ENCODE results near the gene DDI1.

Gene DDI1

DNA sequence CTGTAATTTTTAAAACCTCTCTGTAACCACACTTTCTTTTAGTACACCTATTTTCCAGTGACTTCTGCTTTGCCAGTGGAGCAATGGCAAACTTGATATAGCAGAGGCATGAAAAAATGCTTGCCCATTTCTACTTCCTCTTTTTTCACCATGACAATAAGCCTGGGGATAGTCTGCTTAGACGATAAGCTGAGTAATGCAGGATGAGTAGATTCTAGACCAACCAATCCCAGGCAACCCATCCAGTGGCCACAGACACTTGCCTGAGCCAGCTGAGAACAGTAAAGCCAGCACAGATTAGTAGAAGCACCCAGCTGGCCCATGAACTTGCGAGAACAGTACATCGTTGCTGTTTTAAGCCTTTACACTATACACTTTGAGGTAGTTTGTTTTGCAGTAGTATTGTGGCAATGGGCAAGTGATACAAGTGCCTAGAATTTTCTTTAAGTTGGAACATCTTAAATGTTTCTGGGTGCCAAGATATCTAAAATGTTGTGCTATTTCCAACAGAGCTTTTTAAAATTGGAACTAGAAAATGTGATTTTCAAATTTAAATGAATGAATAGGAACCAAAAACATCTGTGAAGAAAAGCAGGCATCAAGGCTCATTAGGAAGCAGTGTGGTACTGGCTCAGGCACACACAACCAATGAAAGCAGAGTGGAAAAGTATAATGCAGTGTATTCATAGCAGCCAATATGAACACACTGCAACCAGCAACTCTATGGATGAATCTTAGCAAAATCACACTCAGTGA is 37.7 kb downstream of the DDI1 start:
- H3K4me3 ChIP-seq (ENCODE audit: low read depth, low read length) = no peak overlapping the region
- DNase-seq (ENCODE audit: low read depth) = no peak

DNA sequence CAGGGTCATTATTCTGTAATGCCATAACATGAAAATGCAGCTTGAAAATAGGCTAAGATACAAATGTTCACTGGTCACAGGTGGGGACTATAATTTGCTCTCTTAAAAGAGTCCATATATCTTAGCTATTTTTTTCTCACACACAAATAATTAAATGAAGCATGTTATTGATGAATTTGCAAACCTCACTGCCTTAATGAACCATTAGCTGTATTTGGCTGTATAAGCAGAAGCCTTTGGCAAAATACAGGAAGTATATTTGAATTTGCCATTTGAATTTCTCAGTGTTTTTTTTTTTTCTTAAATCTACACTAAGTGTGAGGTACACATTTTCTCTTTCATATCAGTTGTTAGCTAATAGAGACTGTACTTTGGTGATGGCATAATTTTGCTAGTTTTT is 38.7 kb downstream of the DDI1 start:
- DNase-seq (ENCODE audit: low read depth) = no peak
- H3K4me3 ChIP-seq (ENCODE audit: low read depth, low read length) = no peak overlapping the region

DNA sequence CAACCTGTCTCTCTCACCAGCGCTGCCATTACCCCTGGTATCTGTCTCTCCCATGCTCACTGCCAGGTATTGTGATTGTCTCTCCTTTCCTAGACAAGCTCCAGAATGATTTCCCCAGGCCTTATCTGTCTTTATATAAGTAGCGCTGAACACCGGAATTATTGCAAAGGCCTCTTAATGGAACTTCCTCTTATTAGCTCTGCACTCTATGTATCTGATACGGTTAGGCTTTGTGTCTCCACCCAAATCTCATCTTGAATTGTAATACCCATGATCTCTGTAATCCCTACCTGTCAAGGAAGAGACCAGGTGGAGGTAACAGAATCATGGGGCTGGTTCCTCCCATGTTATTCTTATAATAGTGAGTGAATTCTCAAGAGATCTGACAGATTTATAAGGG is 39.3 kb downstream of the DDI1 start:
- DNase-seq (ENCODE audit: low read depth) = no peak
- no peak overlapping the region for H3K4me3 ChIP-seq (ENCODE audit: low read depth, low read length)

DNA sequence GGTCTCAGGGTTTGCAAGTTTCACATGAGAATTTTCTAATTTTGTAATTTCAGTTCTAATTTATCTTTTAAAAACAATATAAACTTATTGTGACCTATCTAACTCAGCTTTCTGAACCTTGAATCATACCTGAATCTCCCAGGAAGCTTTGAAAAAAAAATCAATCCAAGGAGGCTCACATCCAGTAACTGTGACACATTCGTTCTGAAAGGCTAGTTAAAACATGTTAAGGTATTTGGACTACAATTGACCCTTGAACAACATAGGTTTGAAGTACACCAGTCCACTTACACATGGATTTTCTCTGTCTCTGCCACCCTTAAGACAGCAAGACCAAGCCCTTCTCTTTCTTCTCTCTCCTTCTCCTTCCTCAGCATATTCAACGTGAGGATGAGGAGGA is 40.0 kb downstream of the DDI1 start:
- no peak for DNase-seq (ENCODE audit: low read depth)
- H3K4me3 ChIP-seq (ENCODE audit: low read depth, low read length) = no peak overlapping the region

DNA sequence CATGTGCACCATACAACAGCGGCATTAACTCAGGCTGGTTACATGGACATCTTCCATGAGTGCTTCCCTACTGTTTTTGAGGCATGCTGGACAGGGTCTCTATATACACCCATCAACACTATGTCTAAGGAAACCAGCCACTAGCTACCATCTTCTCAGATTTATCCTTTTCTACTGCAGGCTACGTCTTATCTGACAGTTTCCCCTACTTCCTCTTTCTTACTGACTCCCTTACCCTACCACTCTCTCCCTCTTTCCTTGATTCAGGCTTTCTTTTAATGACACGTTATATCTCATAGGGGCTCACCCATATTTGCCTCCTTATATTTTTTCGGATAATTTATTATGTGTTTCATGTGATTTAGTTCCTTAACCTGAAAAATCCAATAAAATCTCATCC is 41.8 kb downstream of the DDI1 start:
- no peak overlapping the region for H3K4me3 ChIP-seq (ENCODE audit: low read depth, low read length)
- DNase-seq (ENCODE audit: low read depth) = no peak

DNA sequence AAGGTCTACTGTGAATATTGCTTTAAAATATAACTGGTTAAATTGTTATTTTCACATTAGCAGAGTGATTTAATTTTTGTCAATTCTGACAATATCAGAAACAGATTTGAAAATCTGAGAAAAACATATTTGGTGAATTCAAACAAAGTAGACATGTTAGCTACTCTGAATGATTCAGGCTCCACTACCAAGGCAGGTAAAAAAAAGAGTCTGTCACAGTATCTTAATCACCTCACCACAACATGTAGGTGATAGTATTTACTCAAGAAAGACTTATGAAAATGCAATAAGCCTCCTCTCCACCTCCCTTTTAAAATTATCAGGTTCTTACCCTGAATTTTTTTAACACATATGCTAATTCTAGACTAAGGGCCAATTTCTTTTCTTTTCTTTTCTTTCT is 42.6 kb downstream of the DDI1 start:
- no peak for DNase-seq (ENCODE audit: low read depth)
- no peak overlapping the region for H3K4me3 ChIP-seq (ENCODE audit: low read depth, low read length)

DNA sequence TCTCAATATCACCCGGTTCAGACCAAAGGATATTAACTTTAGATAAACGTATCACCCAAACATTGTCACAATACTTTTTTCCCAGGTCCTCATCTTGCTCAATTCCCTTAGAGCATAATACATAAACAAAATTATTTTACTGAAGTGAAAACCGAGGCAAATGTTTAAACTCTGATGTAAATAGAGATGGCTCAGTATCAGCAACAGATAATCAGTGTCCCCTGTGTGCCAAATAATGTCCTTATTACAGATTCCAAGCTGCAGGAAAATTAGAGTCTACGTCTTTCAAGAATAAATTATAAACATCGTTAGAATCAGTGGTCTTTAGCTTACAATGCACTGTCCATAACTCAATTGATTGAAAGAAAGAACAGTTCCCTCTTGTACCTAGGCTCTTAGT is 50.2 kb downstream of the DDI1 start:
- no peak for DNase-seq (ENCODE audit: low read depth)
- no peak overlapping the region for H3K4me3 ChIP-seq (ENCODE audit: low read depth, low read length)

Measured in skeletal muscle cell (primary cell).